Suprapubic skin (tissue), 4 donors: Measurements from ENCODE around the gene POU2AF1. TPM values are rescaled to one million over a fixed set of nuclear protein-coding genes. Genes with fewer than 3 reads are reported as not detected.

Source experiments
- DNase-seq, 2 donors: peaks; one replicate each; pipeline ENCODE4 v3.0.0-alpha.2; 2019; ENCODE audit warnings: low spot score in 2 of 2
- H3K27ac ChIP-seq: fragments of 200-600 bp; sonication (generic); one replicate; pipeline ENCODE4 v1.5.1; 2019
- H3K27me3 ChIP-seq: fragments of 200-600 bp; sonication (generic); one replicate; pipeline ENCODE4 v1.5.1; 2019
- H3K36me3 ChIP-seq: fragments of 200-600 bp; sonication (generic); one replicate; pipeline ENCODE4 v1.5.1; 2019
- H3K4me1 ChIP-seq: fragments of 200-600 bp; sonication (generic); one replicate; pipeline ENCODE4 v1.5.1; 2019
- H3K4me3 ChIP-seq: fragments of 200-600 bp; sonication (generic); one replicate; pipeline ENCODE4 v1.5.1; 2019; ENCODE audit warnings: mild to moderate bottlenecking
- H3K9me3 ChIP-seq: fragments of 200-600 bp; sonication (generic); one replicate; pipeline ENCODE4 v1.5.1; 2019
- EP300 ChIP-seq: sonication (generic); formaldehyde crosslinking; IDR thresholded peaks from one replicate; pipeline ENCODE4 v1.6.1; 2017; ENCODE audit warnings: antibody characterized with exemption
- POLR2A ChIP-seq, 2 donors: fragments of 450-650 bp; IDR thresholded peaks; one replicate each; pipeline ENCODE4 v1.6.1; 2017; ENCODE audit warnings: antibody characterized with exemption in 2 of 2, mild to moderate bottlenecking in 2 of 2, moderate library complexity in 2 of 2
- POLR2AphosphoS5 ChIP-seq, 3 donors: sonication (generic); formaldehyde crosslinking; IDR thresholded peaks; one replicate each; pipeline ENCODE4 v1.6.1; 2017; ENCODE audit warnings: antibody characterized with exemption in 3 of 3
- WGBS: methylation state at CpG from one replicate; pipeline ENCODE4 v1.1.5; 2018; 5-methylcytosine and 5-hydroxymethylcytosine counted together
- total RNA-seq, 4 donors: library from RNA; depleted of rRNA; stranded (reverse); fragments of >200 nt; gene quantifications; one replicate each; pipeline ENCODE4 v1.1.0, GENCODE V29; 2016
- TF ChIP-seq, protein P1 (sequence below), 2 donors: fragments of 200-600 bp in 1 of 2; fragments of 450-650 bp in 1 of 2; sonication (generic) in 1 of 2; IDR thresholded peaks; one replicate each; pipeline ENCODE4 v1.5.1; 2016 to 2019; ENCODE audit warnings: antibody characterized with exemption in 2 of 2, mild to moderate bottlenecking in 1 of 2, moderate library complexity in 1 of 2

POU2AF1 gene
- total RNA-seq, 4 donors from 2014 or later = not detected

DNA sequence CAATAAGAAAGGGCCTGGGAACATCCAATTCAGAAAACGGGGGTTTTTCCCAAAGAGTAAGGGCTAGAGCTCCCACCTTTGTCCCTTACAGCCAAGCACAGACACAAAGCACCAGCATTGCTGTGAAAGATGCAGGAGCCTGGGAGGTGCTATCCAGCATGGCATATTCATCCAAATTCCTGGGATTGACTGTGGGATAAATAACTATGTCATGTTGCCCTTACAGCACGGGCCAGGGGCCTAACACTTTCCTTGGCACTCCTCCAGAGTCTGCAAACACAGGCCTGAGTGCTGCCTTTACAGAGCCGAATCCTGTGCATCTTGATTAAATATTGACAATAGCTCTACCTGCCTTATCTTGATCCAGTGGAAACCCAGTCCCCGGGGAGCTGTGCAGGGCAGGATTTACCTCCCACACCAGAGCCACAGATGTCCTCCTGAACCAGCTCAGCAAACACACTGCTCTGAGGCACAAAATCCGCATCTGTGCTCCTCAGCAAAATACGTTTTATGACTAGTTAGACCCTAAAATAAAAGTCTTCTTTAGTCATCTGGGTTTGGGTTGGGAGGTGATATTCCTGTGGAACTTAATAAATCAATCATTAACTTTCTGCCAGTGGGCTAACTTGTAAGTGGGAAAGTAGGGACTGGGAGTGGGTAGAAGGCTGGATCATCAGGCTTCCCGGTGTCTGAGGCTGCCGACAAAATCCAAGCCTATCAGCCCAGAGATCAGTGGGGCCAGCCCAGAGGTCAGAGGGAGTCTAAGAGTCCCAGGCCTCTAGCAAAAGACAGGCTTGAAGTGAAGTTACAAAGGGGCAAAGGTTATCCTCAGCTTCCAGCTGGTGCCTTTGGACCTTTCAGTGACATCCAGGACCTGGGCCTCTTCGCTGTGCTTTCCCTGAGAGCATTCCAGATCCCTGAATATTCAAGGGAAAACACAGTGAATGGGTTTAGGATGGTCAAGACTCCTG lies 44.3 kb downstream of the POU2AF1 start:
- Histone ChIP-seq H3K4me1 (peaks cover 30% of the 10 kb centered on the region), H3K36me3 (no peaks in the 10 kb centered on the region), H3K4me3 (no peak overlapping the region), H3K9me3 (no peaks in the 10 kb centered on the region), H3K27me3 (no peaks in the 10 kb centered on the region), H3K27ac (no peak overlapping the region)
- 75% methylated on average over 9 of the region's 9 CpGs for WGBS
- DNase-seq = no peak
- TF ChIP-seq POLR2A (IDR thresholded peaks at IDR 0.05) (no peak), POLR2AphosphoS5 (IDR thresholded peaks at IDR 0.05) (no peak), EP300 (no peak)
- TF ChIP-seq, protein P1, sequence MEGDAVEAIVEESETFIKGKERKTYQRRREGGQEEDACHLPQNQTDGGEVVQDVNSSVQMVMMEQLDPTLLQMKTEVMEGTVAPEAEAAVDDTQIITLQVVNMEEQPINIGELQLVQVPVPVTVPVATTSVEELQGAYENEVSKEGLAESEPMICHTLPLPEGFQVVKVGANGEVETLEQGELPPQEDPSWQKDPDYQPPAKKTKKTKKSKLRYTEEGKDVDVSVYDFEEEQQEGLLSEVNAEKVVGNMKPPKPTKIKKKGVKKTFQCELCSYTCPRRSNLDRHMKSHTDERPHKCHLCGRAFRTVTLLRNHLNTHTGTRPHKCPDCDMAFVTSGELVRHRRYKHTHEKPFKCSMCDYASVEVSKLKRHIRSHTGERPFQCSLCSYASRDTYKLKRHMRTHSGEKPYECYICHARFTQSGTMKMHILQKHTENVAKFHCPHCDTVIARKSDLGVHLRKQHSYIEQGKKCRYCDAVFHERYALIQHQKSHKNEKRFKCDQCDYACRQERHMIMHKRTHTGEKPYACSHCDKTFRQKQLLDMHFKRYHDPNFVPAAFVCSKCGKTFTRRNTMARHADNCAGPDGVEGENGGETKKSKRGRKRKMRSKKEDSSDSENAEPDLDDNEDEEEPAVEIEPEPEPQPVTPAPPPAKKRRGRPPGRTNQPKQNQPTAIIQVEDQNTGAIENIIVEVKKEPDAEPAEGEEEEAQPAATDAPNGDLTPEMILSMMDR (IDR thresholded peaks at IDR 0.05) = no peak

DNA sequence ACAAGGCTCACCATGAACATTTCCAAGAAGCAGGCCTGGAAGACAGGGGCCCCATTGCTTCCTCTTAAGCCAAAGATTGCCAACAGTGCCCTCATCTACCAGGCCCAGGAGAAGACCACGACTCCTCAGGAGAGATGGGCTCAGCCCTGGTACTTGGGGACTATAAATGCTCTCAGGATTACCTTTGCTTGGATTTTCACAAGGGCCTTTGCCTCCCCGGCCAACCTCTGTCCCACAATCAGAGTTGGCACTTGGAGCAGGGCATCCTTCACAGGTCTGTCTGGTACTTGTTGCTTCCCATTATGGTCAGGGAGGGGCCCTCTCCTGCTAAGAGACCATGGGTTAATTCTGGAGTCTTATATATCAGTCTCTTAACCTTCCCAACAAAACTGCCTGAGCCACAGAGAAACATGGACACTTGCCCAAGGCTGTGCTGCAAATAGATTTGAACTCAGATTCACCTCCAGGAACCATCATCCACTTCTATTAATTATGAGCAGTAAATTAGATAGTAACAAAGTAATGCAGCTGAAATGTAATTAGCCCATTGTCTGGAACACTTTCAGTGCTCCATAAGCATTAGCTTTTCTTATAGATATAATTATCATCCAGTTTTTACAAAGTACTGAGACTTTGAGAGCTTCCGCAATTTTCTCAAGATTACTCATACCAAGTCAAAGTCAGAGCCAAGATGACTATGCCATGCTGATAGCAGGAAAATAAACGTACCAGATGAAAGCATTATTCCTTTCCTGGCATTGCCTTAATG lies 47.2 kb downstream of the POU2AF1 start:
- Histone ChIP-seq H3K9me3 (no peaks in the 10 kb centered on the region), H3K36me3 (no peaks in the 10 kb centered on the region), H3K27me3 (no peaks in the 10 kb centered on the region), H3K4me3 (no peak overlapping the region), H3K27ac (no peak overlapping the region), H3K4me1 (peaks cover 55% of the 10 kb centered on the region)
- TF ChIP-seq POLR2AphosphoS5 (IDR thresholded peaks at IDR 0.05) (no peak), POLR2A (IDR thresholded peaks at IDR 0.05) (no peak), EP300 (no peak)
- TF ChIP-seq, protein P1 (IDR thresholded peaks at IDR 0.05) = no peak
- 48% methylated on average over 3 of the region's 4 CpGs for WGBS
- DNase-seq = no peak

DNA sequence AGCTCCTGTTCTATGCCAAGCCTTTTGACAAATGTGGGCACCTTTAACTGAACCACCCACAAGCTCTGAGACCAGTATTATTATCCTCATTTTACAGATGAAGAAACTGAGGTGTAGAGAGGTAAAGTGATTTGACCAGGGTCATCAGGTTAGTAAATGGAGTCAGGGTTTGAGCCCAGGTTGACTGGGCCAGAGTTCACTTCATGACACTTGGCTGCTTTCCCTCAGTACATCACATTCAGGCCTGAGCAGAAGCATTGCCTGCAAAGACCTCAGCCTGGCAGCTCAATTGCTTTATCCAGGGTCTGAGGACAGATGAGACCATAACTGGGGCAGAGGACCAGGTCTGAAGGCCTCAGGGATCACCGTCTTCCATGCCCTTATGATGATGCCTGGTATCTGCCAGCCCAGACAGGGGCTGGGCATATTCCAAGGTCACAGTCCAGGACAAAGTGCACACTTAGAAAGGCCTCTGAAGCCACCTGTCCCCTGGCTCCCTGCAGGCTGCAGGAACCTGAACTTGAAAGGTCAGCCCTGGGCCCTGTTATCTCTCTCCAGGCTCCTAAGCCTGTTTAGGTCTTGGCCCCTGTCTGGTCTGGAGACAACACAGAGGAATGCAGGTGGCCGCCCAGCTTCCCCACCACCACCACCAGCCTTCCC lies 48.7 kb downstream of the POU2AF1 start:
- TF ChIP-seq POLR2AphosphoS5 (IDR thresholded peaks at IDR 0.05) = no peak
- TF ChIP-seq POLR2A (IDR thresholded peaks at IDR 0.05) = no peak
- no peaks in the 10 kb centered on the region for H3K36me3 ChIP-seq
- no peak overlapping the region for H3K4me3 ChIP-seq
- peaks cover 41% of the 10 kb centered on the region for H3K4me1 ChIP-seq
- DNase-seq = no peak
- no peaks in the 10 kb centered on the region for H3K27me3 ChIP-seq
- H3K9me3 ChIP-seq = no peaks in the 10 kb centered on the region
- 100% methylated on average over 2 of the region's 2 CpGs for WGBS
- H3K27ac ChIP-seq = no peak overlapping the region

DNA sequence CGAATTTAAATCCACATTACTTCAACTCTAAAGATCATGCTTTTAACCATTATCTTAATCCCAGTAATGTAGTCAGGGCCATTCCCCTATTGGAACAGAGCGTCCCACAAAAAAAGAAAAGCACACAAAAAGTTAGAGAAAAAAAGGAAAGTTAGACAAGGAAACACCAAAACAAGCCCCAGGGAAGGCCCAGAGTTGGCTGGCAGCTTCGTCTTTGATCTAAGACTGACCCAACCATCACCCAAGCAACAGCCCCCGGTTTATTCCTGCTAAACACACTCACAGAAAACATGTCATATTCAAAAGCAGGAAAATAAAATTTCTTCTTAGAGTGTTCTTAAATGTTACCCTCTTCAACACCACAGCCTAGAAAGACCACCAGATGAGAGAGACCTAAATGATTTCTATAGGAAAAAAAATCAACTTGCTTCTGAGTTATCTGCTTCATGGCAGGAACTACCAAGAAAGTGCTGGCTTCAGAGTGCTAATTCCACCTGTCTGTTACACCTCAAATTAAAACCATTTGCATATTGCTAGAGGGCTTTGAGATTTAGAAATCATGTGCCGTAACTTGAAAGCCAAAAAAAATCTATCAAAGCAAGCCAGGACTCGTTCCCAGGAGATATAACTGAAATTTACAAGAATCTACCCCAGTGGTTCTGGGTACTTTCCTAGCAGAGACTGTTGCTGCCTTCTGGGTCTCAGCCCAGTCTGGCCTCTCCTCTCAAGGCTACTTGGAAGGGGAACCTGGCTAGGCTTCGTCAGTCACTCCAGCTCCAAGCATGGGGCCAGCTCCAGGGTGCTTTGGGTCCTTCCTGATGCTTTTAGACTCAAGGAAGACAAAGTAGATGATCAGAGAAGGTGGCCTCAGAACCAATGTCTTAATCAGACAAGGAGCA lies 49.5 kb downstream of the POU2AF1 start:
- Histone ChIP-seq H3K36me3 (no peaks in the 10 kb centered on the region), H3K9me3 (no peaks in the 10 kb centered on the region), H3K4me1 (peaks cover 43% of the 10 kb centered on the region), H3K4me3 (no peak overlapping the region), H3K27me3 (no peaks in the 10 kb centered on the region), H3K27ac (no peak overlapping the region)
- TF ChIP-seq POLR2A (IDR thresholded peaks at IDR 0.05) (no peak), POLR2AphosphoS5 (IDR thresholded peaks at IDR 0.05) (no peak), EP300 (no peak)
- TF ChIP-seq, protein P1 (IDR thresholded peaks at IDR 0.05) = no peak
- DNase-seq = no peak
- WGBS = 48% methylated on average over 7 of the region's 7 CpGs
